Brain microvascular endothelial cell (primary cell): ENCODE measurements around the gene TNNT2.
A peak's percentile ranks its signal among the peaks of the same experiment; 100 is the strongest.

Source experiments
- DNase-seq: peaks from one replicate; pipeline ENCODE4 v3.0.0-alpha.2; 2020
- H3K27ac ChIP-seq: fragments of 250-450 bp; sonication (Bioruptor Pico); 2 replicates; pipeline ENCODE4 v1.5.1; 2020; ENCODE audit warnings: mild to moderate bottlenecking, moderate library complexity
- H3K27me3 ChIP-seq: fragments of 250-450 bp; sonication (Bioruptor Pico); replicated peaks from 2 replicates; pipeline ENCODE4 v1.5.1; 2020; ENCODE audit warnings: mild to moderate bottlenecking
- H3K36me3 ChIP-seq: fragments of 250-450 bp; sonication (Bioruptor Pico); replicated peaks from 2 replicates; pipeline ENCODE4 v1.5.1; 2020; ENCODE audit warnings: mild to moderate bottlenecking
- H3K4me3 ChIP-seq: 2 replicates; pipeline ENCODE4 v1.5.1; 2011; ENCODE audit warnings: low read depth, mild to moderate bottlenecking, control low read depth, low read length, moderate library complexity
- CTCF ChIP-seq: IDR thresholded peaks from 2 replicates; pipeline ENCODE4 v1.5.1; 2011; ENCODE audit warnings: low read depth, mild to moderate bottlenecking, moderate library complexity, low read length, control low read depth, inconsistent platforms; ENCODE audit errors: missing control alignments
- in situ Hi-C: cut with HindIII; loops from 2 replicates; pipeline ENCODE4 v1.10.0; 2017; ENCODE audit warnings: low sequenced_read_pairs, low pct_ligation_motif_present

Gene TNNT2

GRCh38 chr1:201346337-201346939 lies 31.0 kb downstream of the TNNT2 start:
- Histone ChIP-seq H3K27me3 (peaks cover 3% of the 10 kb centered on the region), H3K27ac (no peak overlapping the region), H3K36me3 (no peaks in the 10 kb centered on the region), H3K4me3 (no peak overlapping the region)
- TF ChIP-seq CTCF, result peak; percentile 83
- DNase-seq, result peak; percentile 67
- in situ Hi-C loops, result no loop called here

GRCh38 chr1:201345081-201345355 lies 32.5 kb downstream of the TNNT2 start:
- no peak overlapping the region for H3K4me3 ChIP-seq
- in situ Hi-C loops, result no loop called here

GRCh38 chr1:201344206-201345080 lies 33.0 kb downstream of the TNNT2 start:
- in situ Hi-C loops, result no loop called here
- H3K36me3 ChIP-seq, result no peaks in the 10 kb centered on the region
- no peak overlapping the region for H3K27ac ChIP-seq
- H3K4me3 ChIP-seq, result no peak overlapping the region
- no peaks in the 10 kb centered on the region for H3K27me3 ChIP-seq
- no peak for TF ChIP-seq CTCF
- no peak for DNase-seq

More at GRCh38 chr1:201345081-201345355, 32.5 kb downstream of the TNNT2 start:
- DNase-seq, result no peak
- H3K27ac ChIP-seq, result no peak overlapping the region
- peaks cover 3% of the 10 kb centered on the region for H3K27me3 ChIP-seq
- H3K36me3 ChIP-seq, result no peaks in the 10 kb centered on the region
- no peak for TF ChIP-seq CTCF

GRCh38 chr1:201341377-201341776 lies 36.1 kb downstream of the TNNT2 start:
- no peak overlapping the region for H3K4me3 ChIP-seq
- in situ Hi-C loops, result no loop called here
- no peak for DNase-seq
- no peaks in the 10 kb centered on the region for H3K27me3 ChIP-seq
- no peaks in the 10 kb centered on the region for H3K36me3 ChIP-seq
- no peak overlapping the region for H3K27ac ChIP-seq
- TF ChIP-seq CTCF, result no peak

GRCh38 chr1:201336711-201337450 lies 40.6 kb downstream of the TNNT2 start:
- DNase-seq, result no peak
- in situ Hi-C loops, result no loop called here
- Histone ChIP-seq H3K36me3 (no peaks in the 10 kb centered on the region), H3K27me3 (no peaks in the 10 kb centered on the region), H3K27ac (no peak overlapping the region), H3K4me3 (no peak overlapping the region)
- no peak for TF ChIP-seq CTCF
